HepG2 (cell line): Measurements from ENCODE around the gene GLDN. TPM values are rescaled to one million over a fixed set of nuclear protein-coding genes. Genes with fewer than 3 reads are reported as not detected.

Experiments
- BRF2 ChIP-seq: sonication (generic); formaldehyde crosslinking; IDR thresholded peaks from 2 replicates; pipeline ENCODE4 v1.8.1; 2022; ENCODE audit warnings: mild to moderate bottlenecking, missing genetic modification reagents
- FOXK1 ChIP-seq: sonication (generic); formaldehyde crosslinking; IDR thresholded peaks from 2 replicates; pipeline ENCODE4 v1.4.0; 2020; ENCODE audit warnings: low read depth, missing genetic modification reagents, borderline replicate concordance
- FOXO4 ChIP-seq: sonication (generic); formaldehyde crosslinking; conservative IDR thresholded peaks from 2 replicates; pipeline ENCODE4 v1.8.1; 2023; ENCODE audit warnings: missing genetic modification reagents
- KMT2A ChIP-seq: sonication (generic); formaldehyde crosslinking; IDR thresholded peaks from 2 replicates; pipeline ENCODE4 v1.4.0; 2020; ENCODE audit warnings: missing genetic modification reagents
- NBN ChIP-seq: fragments of 450-650 bp; conservative IDR thresholded peaks from 2 replicates; pipeline ENCODE4 v1.6.1; 2017
- NCOA2 ChIP-seq: sonication (generic); formaldehyde crosslinking; IDR thresholded peaks from 2 replicates; pipeline ENCODE4 v1.8.0; 2022; ENCODE audit warnings: inconsistent platforms
- RBFOX2 ChIP-seq: fragments of 200-400 bp; formaldehyde crosslinking; IDR thresholded peaks from 2 replicates; pipeline ENCODE4 v1.6.1; 2017; ENCODE audit warnings: low read depth, mild to moderate bottlenecking, low read length
- RFX1 ChIP-seq: fragments of 450-650 bp; IDR thresholded peaks from 2 replicates; pipeline ENCODE4 v1.6.1; 2017
- SMAD9 ChIP-seq: sonication (generic); formaldehyde crosslinking; IDR thresholded peaks from 2 replicates; pipeline ENCODE4 v1.5.1; 2020; ENCODE audit warnings: mild to moderate bottlenecking, missing genetic modification reagents
- SOX13 ChIP-seq, 3 experiments: fragments of 450-650 bp in 1 of 3; sonication (generic) in 1 of 3; formaldehyde crosslinking in 1 of 3; IDR thresholded peaks in 2 of 3; conservative IDR thresholded peaks in 1 of 3; 2 replicates each; pipeline versions ENCODE4 v1.5.0 to v1.6.1; 2016 to 2020; ENCODE audit warnings: antibody characterized with exemption in 1 of 3, mild to moderate bottlenecking in 1 of 3, missing compliant biosample characterization in 1 of 3, missing genetic modification reagents in 1 of 3, moderate library complexity in 1 of 3
- SRSF1 ChIP-seq: fragments of 200-400 bp; formaldehyde crosslinking; optimal IDR thresholded peaks from 2 replicates; pipeline ENCODE3; 2017; ENCODE audit warnings: mild to moderate bottlenecking, low read depth, low read length, moderate library complexity
- YEATS2 ChIP-seq: sonication (generic); formaldehyde crosslinking; IDR thresholded peaks from 2 replicates; pipeline ENCODE4 v1.4.0; 2020; ENCODE audit warnings: missing genetic modification reagents, borderline replicate concordance
- ZIK1 ChIP-seq: sonication (generic); formaldehyde crosslinking; IDR thresholded peaks from 2 replicates; pipeline ENCODE4 v1.5.0; 2020; ENCODE audit warnings: mild to moderate bottlenecking, low read depth, missing genetic modification reagents, borderline replicate concordance
- ZNF224 ChIP-seq: sonication (generic); formaldehyde crosslinking; IDR thresholded peaks from 2 replicates; pipeline ENCODE4 v1.5.0; 2020; ENCODE audit warnings: mild to moderate bottlenecking, missing genetic modification reagents
- ZNF280D ChIP-seq: sonication (generic); formaldehyde crosslinking; IDR thresholded peaks from 2 replicates; pipeline ENCODE4 v1.5.1; 2020; ENCODE audit warnings: mild to moderate bottlenecking, missing genetic modification reagents
- ZNF296 ChIP-seq: sonication (generic); formaldehyde crosslinking; conservative IDR thresholded peaks from 2 replicates; pipeline ENCODE4 v1.5.0; 2020; ENCODE audit warnings: mild to moderate bottlenecking, missing genetic modification reagents
- ZNF562 ChIP-seq: sonication (generic); formaldehyde crosslinking; IDR thresholded peaks from 2 replicates; pipeline ENCODE4 v1.8.0; 2022; ENCODE audit warnings: missing genetic modification reagents, borderline replicate concordance
- ZNF569 ChIP-seq: sonication (generic); formaldehyde crosslinking; IDR thresholded peaks from 2 replicates; pipeline ENCODE4 v1.5.0; 2020; ENCODE audit warnings: mild to moderate bottlenecking, missing genetic modification reagents, moderate library complexity, borderline replicate concordance
- ZNF672 ChIP-seq: sonication (generic); formaldehyde crosslinking; IDR thresholded peaks from 2 replicates; pipeline ENCODE4 v1.8.1; 2022; ENCODE audit warnings: missing genetic modification reagents
- ZNF766 ChIP-seq: sonication (generic); formaldehyde crosslinking; IDR thresholded peaks from 2 replicates; pipeline ENCODE4 v1.5.0; 2020; ENCODE audit warnings: missing genetic modification reagents, borderline replicate concordance
- ZNF776 ChIP-seq: sonication (generic); formaldehyde crosslinking; IDR thresholded peaks from 2 replicates; pipeline ENCODE4 v1.4.0; 2020; ENCODE audit warnings: mild to moderate bottlenecking, missing genetic modification reagents
- ZSCAN25 ChIP-seq: sonication (generic); formaldehyde crosslinking; IDR thresholded peaks from 2 replicates; pipeline ENCODE4 v1.8.0; 2022; ENCODE audit warnings: mild to moderate bottlenecking, missing genetic modification reagents
- polyA plus RNA-seq, 8 experiments: library from polyadenylated mRNA; depleted of rRNA in 3 of 8; stranded (reverse) in 7 of 8; unstranded in 1 of 8; fragments of >200 nt; fragmentation: Illumina TruSeq in 4 of 8; extraction: Trizol in 4 of 8; gene quantifications; 2 replicates each; pipeline versions ENCODE4 v1.2.1 to v1.2.3, GENCODE V29; 2011 to 2016; ENCODE audit warnings: low read depth in 4 of 8, missing spikeins in 1 of 8, mixed read lengths in 1 of 8; ENCODE audit not compliant: insufficient read depth in 1 of 8
- total RNA-seq, 5 experiments: library from RNA; depleted of rRNA; stranded (reverse); fragments of >200 nt; fragmentation: Illumina TruSeq; extraction: Trizol; gene quantifications; 2 replicates each; pipeline ENCODE4 v1.2.3, GENCODE V29; 2016; ENCODE audit warnings: low read depth in 1 of 5
- TF ChIP-seq, protein P1 (sequence below): sonication (generic); formaldehyde crosslinking; IDR thresholded peaks from 2 replicates; pipeline ENCODE4 v1.5.1; 2020; ENCODE audit warnings: missing genetic modification reagents, mild to moderate bottlenecking, borderline replicate concordance

The GLDN gene
- total and polyA plus RNA-seq, 2 of the 13 experiments (the other 11 are each of a cell fraction or from before 2014, with no cell fraction given) = 0.86 to 1.0 TPM

- TF ChIP-seq ZNF569 (CRISPR knock-in tag) = no peak
- no peak for TF ChIP-seq ZNF562 (CRISPR knock-in tag)
- TF ChIP-seq, protein P1, sequence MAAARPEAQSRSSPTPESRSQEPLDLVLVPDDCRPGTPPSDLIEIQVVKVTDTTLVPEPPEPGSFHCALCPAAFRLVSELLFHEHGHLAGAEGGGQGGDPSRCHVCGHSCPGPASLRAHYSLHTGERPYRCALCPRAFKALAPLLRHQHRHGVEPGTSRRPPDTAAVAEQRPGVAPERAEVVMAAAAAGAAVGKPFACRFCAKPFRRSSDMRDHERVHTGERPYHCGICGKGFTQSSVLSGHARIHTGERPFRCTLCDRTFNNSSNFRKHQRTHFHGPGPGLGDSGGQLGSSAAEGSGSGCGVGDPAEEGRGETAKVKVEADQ (CRISPR knock-in tag) = 0 out of 2 replicates have a peak, but pooled peaks have one; percentile 18
- TF ChIP-seq ZNF672 = no peak
- TF ChIP-seq SOX13 (IDR thresholded peaks at IDR 0.05) = peak; percentile 66
- peak in 1 of 2 experiments; percentile 84; a peak in 2 of 4 replicates for TF ChIP-seq SOX13 (CRISPR knock-in tag; conservative IDR thresholded peaks at IDR 0.05 in 1 of 2, IDR thresholded peaks at IDR 0.05 in 1 of 2)
- TF ChIP-seq ZNF296 (CRISPR knock-in tag) = no peak
- TF ChIP-seq FOXK1 (CRISPR knock-in tag) = no peak
- TF ChIP-seq ZNF224 (CRISPR knock-in tag) = no peak
- no peak for TF ChIP-seq SMAD9 (CRISPR knock-in tag)
- 0 out of 2 replicates have a peak, but pooled peaks have one; percentile 17 for TF ChIP-seq NCOA2 (CRISPR knock-in tag)
- no peak for TF ChIP-seq ZIK1 (CRISPR knock-in tag)
- TF ChIP-seq RFX1 = no peak
- TF ChIP-seq ZNF280D = 0 out of 2 replicates have a peak, but pooled peaks have one; percentile 71
- 0 out of 2 replicates have a peak, but pooled peaks have one; percentile 46 for TF ChIP-seq KMT2A (CRISPR knock-in tag)
- no peak for TF ChIP-seq ZNF776
- no peak for TF ChIP-seq BRF2 (CRISPR knock-in tag)
- no peak for TF ChIP-seq NBN
- TF ChIP-seq ZSCAN25 (CRISPR knock-in tag) = peak; percentile 23; the same call in 1 of the 2 replicates
- no peak for TF ChIP-seq FOXO4
- no peak for TF ChIP-seq ZNF766 (CRISPR knock-in tag)
- no peak for TF ChIP-seq SRSF1
- TF ChIP-seq RBFOX2 = no peak
- TF ChIP-seq YEATS2 = no peak
Measured at GRCh38 chr15:51299187-51300015, 42.1 kb upstream of the GLDN start (continued).
